NCI-H1417 treated with DMSO at 0.1 percent for 48 hours (cell line): ENCODE data around the gene CTNND2.
A peak's percentile ranks its signal among the peaks of the same experiment; 100 is the strongest.
"Not testable (repeated sequence)": the region's sequence is repeated elsewhere in the genome, so short reads cannot be mapped to it uniquely, and the experiment has no call there.

Experiments
- DNase-seq: peaks from one replicate; lab custom pipeline; 2025; lab: John Stamatoyannopoulos, UW

CTNND2 gene

GRCh38 chr5:11027660-11028059 lies 876.6 kb downstream of the CTNND2 start:
- no peak for DNase-seq

- no peak for DNase-seq
These were observed 877.7 kb downstream of the CTNND2 start for GRCh38 chr5:11026543-11026942.

DNA sequence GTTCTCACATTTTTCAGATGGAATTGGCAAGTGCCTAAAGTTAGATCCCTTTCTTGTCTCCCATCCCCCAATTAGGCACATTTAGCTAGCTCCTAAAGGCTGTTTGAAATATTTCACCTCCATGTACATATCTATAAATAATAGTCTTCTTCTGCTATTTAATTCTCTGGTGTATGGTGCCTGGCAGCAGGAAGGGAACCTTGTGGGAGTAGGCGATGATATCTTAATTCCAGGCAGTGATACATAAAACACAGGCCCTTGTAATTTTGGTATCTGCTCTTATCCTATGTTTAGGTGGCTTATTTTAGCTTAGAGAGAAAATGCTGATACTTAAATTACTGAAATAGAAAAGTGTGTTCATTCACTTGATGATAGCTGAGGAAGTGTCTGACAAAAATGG lies 880.3 kb downstream of the CTNND2 start:
- DNase-seq: no peak

DNA sequence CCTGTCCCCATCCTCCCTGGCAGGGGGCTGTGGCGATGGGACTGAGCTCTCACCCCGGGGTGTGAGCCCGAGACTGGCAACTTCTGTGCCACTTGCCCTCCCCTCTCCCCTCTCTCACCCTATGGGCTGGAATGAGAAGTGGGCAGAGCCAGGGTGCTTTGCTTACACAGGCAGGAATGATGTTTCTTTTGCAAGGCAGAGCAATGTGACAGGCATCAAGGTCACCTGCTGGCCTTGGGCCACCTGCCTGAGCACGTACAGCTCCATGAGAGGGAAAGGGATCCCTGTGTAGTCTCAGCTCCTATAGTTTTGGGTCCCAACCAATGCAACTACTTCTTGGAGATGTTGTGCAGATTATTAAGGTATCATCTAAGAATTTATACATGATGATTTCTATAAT lies 890.5 kb downstream of the CTNND2 start:
- no peak for DNase-seq

DNA sequence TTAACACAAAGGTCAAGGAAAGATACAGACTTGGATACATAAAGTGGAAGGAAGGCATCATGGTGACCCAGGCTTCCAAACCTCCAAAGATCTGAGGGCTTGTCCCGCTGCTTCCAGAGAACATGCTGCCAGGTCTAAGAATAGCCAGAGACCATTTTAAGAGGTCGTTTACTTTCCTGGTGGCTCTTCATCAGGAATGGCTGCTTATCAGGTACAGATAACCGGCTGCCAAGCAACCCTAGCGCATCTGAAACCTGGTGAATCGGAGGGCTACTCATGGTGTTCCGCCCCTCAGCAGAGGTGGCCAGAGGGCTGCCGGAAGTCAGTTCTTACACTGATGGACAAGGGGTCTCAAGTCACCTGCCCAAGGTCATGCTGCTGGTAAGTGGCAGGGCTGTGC lies 892.0 kb downstream of the CTNND2 start:
- DNase-seq: no peak

GRCh38 chr5:11010429-11011210 lies 893.6 kb downstream of the CTNND2 start:
- no peak for DNase-seq

DNA sequence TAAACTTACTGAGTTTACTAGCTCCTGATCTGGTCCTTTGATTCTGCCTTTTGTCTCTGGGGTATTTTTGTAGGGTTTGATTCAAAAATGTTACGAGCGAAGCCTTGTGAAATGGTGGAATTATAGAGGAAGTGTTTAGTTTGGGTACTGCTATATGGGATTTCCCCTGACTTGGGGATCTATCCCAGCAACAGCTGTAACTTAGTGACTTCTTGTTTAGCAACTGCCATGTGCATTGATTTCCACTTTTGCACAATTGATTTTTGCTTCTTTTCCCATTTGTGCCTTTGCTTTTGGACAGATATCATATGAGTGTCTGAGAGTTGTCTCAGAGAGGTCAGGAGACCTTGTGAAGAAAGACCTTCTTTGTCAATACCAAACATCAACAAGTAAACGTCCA lies 894.7 kb downstream of the CTNND2 start:
- no peak for DNase-seq

DNA sequence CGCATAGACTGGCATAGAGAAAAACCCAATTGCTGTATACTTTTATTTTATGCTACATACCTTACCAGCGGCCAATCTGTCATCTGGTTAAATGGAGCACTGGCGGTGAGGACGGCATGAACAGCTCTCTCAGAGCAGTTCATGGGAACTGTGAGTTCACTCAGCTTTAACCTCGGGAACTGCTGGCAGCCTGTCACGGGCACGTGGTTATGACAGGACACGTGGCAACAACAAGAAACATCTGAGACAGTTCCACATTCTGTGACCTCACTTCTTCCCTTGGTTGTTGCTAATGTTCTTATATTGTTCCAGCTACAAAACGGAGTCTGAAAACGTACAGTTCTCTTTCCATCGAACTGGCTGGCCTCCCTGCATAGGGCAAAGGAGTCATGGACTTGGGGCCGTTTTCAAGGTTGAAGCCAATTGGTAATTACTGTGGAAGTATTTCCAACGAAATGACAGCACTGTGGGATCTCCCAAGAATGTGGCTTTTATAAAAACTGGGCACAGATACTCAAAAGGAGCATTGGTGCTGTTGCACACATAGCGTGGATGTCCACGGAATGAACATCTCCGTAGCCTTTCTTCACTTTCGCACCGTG lies 896.9 kb downstream of the CTNND2 start:
- no peak for DNase-seq

DNA sequence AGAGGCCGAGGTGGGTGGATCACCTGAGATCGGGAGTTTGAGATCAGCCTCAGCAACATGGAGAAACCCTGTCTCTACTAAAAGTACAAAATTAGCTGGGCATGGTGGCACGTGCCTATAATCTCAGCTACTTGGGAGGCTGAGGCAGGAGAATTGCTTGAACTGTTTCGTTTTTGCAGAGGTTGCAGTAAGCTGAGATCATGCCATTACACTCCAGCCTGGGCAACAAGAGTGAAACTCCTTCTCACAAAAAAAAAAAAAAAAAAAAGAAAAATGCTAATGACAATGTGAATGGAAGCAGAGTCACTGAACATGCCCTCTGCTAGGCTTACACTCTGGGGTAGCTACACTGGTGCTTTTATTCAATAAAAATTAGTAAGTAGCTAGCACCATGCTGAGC lies 899.7 kb downstream of the CTNND2 start:
- not testable (repeated sequence) for DNase-seq

- no peak for DNase-seq
These were observed 903.5 kb downstream of the CTNND2 start for GRCh38 chr5:11000515-11001353.

- no peak for DNase-seq
These were observed 904.5 kb downstream of the CTNND2 start for GRCh38 chr5:10999714-11000113.

DNA sequence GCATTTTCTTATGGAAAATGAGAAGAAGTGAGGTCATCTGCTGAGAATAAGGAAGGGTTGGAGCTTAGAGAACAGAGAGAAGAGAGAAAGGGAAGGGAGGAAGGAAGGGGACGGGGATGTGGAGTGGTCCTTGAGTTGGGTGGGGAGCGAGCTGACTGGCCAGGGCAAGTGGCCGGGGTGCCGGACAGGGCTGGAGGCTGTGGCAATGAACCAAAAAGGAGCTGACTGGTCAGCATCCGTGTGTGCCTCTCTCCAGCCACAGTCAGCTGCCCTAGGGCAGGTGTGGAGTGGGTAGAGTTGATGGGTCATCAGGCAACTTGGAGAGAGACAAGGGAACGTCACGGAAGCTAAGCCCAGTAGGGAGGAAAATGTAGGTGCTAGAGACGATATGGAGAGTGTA lies 908.4 kb downstream of the CTNND2 start:
- no peak for DNase-seq

DNA sequence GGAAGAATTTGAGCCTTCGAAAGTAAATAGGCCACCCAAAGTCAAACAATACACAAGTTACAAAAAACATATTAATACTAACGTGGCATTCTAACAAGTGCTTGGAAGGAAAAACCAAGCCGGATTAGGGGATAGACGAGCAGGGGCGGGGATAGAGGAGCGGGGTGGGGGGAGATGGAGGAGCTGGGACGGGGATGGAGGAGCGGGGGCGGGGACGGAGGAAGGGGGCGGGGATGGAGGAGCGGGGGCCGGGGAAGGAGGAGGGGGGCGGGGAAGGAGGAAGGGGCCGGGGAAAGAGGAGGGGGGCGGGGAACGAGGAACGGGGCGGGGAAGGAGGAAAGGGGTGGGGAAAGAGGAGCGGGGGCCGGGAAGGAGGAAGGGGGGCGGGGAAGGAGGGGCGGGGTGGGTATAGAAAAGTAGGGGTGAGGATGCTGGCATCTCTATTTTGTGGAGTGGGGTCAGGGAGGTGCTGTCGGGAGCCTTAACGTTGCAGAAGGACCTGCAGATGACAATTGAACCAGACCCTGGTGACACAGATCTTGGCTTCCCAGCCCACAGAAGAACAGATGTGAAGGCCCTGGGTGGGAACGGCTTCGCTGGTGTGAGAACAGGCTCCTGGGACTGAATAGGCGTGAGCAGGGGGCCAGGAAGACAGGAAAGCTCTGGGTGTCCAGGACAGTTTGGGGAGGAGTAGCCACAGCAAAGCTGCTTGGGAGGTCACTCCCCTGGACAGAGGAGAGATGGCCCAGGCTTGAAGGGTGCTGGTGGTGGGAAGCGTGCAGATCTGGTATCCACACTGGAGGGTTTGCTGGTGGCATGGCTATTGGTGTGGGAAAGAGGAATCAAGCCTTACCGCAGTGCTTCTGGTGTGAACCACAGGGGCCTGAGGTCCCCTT lies 909.9 kb downstream of the CTNND2 start:
- no peak for DNase-seq

DNA sequence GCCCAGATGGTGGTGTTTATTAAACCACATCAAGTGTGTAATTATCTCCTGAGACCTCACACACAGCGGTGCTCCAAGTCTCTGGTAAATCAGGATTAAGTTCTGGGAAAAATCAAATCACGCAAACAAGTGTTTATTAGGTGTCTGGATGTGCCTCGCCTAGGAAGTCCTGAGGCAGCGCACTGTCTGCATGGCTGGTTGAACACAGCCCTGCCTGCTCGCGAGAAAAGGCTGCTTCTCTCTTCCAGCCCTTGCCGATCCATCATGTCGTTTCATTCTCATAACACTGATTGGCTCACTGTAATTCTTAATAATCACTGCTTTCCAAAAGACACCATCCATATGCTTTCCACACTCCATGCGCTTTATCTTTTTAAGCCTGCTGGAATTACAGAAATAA lies 913.6 kb downstream of the CTNND2 start:
- DNase-seq: no peak

GRCh38 chr5:10989577-10990263 lies 914.5 kb downstream of the CTNND2 start:
- no peak for DNase-seq

GRCh38 chr5:10988622-10989021 lies 915.6 kb downstream of the CTNND2 start:
- DNase-seq: no peak

DNA sequence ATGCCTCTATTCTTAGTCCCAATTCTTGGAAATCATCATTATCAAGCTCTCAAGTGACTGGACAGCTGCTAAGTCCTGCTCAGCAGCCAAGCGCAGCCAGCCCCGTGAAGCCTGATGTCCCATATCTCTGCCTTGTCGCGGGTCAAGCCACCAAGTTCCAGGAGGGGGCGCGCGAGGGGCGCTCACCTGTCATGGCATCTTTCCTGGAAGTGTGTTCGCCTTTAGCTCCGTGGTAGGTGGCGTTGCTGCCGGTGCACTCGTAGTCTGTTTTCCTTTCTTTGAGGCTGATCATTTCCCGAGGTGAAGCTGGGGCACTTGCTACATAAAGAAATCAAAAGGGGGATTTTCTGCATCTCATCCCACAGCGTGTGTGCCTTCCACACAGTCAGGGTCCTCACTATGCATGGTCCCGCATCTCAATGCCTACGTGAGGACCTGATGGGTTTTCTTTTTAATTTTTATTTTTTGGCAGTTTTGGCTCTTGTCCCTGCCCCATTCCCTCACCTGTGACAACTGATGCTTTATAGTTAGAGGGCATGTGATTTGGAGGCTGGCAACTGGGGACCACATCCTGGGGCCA lies 916.2 kb downstream of the CTNND2 start:
- DNase-seq: peak; percentile 38

- DNase-seq: no peak
These were observed 916.8 kb downstream of the CTNND2 start for GRCh38 chr5:10987276-10987924.

- no peak for DNase-seq
These were observed 918.5 kb downstream of the CTNND2 start for GRCh38 chr5:10985721-10986110.

- no peak for DNase-seq
These were observed 919.0 kb downstream of the CTNND2 start for GRCh38 chr5:10985091-10985720.
